ENCODE measurements around the gene SNTG2. TPM values are rescaled to one million over a fixed set of nuclear protein-coding genes. Genes with fewer than 3 reads are reported as not detected.

The SNTG2 gene
- total RNA-seq, 4 donors from 2014 or later = 4.2 to 14.2 (median 9.2) TPM

DNA sequence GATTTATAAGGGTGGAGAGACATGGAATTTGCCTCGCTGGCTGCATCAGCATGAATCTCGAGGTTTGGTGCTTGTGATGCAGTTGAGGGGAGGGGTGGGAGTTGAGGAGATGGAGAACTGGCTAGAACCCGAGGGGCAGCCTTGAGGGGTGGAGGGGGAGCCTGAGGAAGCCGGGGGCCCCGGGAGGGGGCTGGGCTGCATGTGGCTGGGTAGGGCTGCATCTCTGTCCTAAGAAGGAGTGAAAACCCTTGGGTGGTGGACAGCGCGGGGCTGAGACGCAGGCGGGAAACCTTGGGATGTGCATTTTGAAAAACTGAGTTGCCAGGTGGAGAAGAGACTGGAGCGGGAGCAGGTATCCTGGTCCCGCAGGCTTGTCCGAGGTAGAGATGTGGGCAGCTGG lies 64.2 kb downstream of the SNTG2 start:
- no peaks in the 10 kb centered on the region for H3K36me3 ChIP-seq
- WGBS, 2 donors = 82 to 83% methylated on average over 12 of the region's 12 CpGs
- DNase-seq = no peak
- H3K27ac ChIP-seq = no peak overlapping the region
- H3K4me3 ChIP-seq (replicated peaks in 1 of 3) = no peak overlapping the region
- H3K9me3 ChIP-seq = no peaks in the 10 kb centered on the region
- intact Hi-C loops (cut with DNase I) = no loop called here
- no peaks in the 10 kb centered on the region for H3K27me3 ChIP-seq
- H3K4me1 ChIP-seq = peaks cover 4 to 12% of the 10 kb centered on the region in 2 donors
- TF ChIP-seq, protein P1, sequence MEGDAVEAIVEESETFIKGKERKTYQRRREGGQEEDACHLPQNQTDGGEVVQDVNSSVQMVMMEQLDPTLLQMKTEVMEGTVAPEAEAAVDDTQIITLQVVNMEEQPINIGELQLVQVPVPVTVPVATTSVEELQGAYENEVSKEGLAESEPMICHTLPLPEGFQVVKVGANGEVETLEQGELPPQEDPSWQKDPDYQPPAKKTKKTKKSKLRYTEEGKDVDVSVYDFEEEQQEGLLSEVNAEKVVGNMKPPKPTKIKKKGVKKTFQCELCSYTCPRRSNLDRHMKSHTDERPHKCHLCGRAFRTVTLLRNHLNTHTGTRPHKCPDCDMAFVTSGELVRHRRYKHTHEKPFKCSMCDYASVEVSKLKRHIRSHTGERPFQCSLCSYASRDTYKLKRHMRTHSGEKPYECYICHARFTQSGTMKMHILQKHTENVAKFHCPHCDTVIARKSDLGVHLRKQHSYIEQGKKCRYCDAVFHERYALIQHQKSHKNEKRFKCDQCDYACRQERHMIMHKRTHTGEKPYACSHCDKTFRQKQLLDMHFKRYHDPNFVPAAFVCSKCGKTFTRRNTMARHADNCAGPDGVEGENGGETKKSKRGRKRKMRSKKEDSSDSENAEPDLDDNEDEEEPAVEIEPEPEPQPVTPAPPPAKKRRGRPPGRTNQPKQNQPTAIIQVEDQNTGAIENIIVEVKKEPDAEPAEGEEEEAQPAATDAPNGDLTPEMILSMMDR (IDR thresholded peaks at IDR 0.05) = no peak
- TF ChIP-seq POLR2A (IDR thresholded peaks at IDR 0.05) = no peak

DNA sequence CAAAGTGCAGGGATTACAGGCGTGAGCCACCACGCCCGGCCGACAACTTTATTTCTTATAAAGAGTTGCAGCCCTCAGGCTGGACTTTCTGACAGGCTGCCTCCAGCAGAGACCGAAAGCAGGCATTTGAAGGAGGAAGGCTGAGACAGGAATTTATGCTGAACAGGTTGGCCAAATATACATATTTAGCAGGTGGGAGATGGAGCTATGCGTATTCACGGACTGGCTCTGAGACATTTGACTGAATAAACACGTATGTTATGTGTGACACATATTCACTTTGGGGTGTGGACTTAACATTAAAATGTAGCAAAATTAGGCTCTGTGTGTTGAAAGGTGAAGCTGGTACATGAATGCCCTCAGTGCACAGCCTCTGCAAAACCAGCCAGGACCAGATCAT lies 65.9 kb downstream of the SNTG2 start:
- intact Hi-C loops (cut with DNase I) = no loop called here
- Histone ChIP-seq H3K27me3 (no peaks in the 10 kb centered on the region), H3K36me3 (no peaks in the 10 kb centered on the region), H3K27ac (no peak overlapping the region), H3K9me3 (no peaks in the 10 kb centered on the region), H3K4me3 (replicated peaks in 1 of 3) (no peak overlapping the region), H3K4me1 (no peaks in the 10 kb centered on the region)
- no peak for DNase-seq
- WGBS, 2 donors = 96 to 98% methylated on average over 8 of the region's 8 CpGs
- TF ChIP-seq, protein P1 (IDR thresholded peaks at IDR 0.05) = no peak
- TF ChIP-seq POLR2A (IDR thresholded peaks at IDR 0.05) = no peak

DNA sequence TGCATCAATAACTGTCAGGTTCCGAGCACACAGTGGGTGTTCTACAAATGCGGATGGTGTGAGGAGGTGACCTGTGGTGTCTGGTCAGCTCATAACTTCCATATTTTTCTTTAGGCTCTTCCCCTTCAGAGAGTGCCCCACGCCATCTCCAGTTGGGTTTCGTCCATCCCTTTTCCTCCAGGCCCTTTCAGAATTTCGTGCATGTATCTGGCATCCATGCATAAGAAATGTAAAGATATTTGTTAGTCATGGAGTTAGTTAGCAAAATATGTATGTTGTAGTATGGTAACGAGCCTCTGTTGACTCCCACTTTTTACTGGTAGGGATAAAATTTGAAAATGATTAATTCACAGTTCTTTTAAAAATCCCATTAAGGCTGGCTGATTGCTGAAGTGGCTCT lies 67.2 kb downstream of the SNTG2 start:
- intact Hi-C loops (cut with DNase I) = no loop called here
- no peaks in the 10 kb centered on the region for H3K27me3 ChIP-seq
- H3K27ac ChIP-seq = no peak overlapping the region
- no peaks in the 10 kb centered on the region for H3K36me3 ChIP-seq
- WGBS, 2 donors = 90% methylated on average over 6 of the region's 6 CpGs
- no peak for DNase-seq
- TF ChIP-seq POLR2A (IDR thresholded peaks at IDR 0.05) = no peak
- TF ChIP-seq, protein P1 (IDR thresholded peaks at IDR 0.05) = no peak
- H3K4me1 ChIP-seq = no peaks in the 10 kb centered on the region
- H3K9me3 ChIP-seq = no peaks in the 10 kb centered on the region
- H3K4me3 ChIP-seq (replicated peaks in 1 of 3) = no peak overlapping the region

DNA sequence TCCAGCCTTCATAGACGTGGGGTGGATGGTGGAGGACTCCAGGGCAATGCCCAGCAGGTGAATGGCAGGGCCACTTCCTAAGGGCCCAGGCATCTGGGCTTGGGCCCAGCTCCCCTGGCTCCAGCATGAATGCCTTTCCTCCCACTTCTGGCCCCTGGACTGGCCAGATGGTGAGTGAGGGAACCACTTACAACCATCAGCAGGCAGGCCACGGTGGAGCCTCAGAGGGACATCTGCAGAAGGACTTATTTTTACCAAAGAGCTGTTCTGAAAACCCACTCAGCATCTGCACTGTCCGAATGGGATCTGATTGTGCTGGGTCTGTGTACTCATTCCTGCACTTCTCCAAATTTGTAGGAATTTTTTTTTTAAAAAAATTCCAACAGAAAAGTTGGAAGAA lies 69.6 kb downstream of the SNTG2 start:
- no peak for DNase-seq
- TF ChIP-seq, protein P1 (IDR thresholded peaks at IDR 0.05) = no peak
- TF ChIP-seq POLR2A (IDR thresholded peaks at IDR 0.05) = no peak
- Histone ChIP-seq H3K4me3 (replicated peaks in 1 of 3) (no peak overlapping the region), H3K27ac (no peak overlapping the region), H3K27me3 (no peaks in the 10 kb centered on the region), H3K36me3 (no peaks in the 10 kb centered on the region), H3K9me3 (no peaks in the 10 kb centered on the region), H3K4me1 (no peaks in the 10 kb centered on the region)
- 66 to 70% methylated on average over 3 of the region's 3 CpGs for WGBS, 2 donors
- intact Hi-C loops (cut with DNase I) = no loop called here

DNA sequence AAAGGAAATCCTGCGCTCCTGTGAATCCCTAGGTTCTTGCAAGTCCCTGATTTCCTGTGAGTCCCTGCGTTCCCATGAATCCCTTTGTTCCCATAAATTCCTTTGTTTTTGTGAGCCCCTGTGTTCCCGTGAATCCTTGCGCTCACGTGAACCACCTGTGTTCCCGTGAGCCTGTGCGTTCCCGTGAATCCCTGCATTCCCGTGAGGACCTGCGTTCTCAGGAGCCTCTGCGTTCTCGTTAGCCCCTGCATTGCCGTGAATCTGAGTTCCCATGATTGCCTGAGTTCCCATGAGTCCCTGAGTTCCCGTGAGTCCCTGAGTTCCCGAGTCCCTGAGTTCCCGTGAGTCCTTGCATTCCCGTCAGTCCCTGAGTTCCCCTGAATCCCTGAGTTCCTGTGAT lies 71.5 kb downstream of the SNTG2 start:
- H3K36me3 ChIP-seq = no peaks in the 10 kb centered on the region
- intact Hi-C loops (cut with DNase I) = no loop called here

More for the DNA sequence above, 71.5 kb downstream of the SNTG2 start:
- no peak for DNase-seq
- TF ChIP-seq POLR2A (IDR thresholded peaks at IDR 0.05) = no peak
- TF ChIP-seq, protein P1 (IDR thresholded peaks at IDR 0.05) = no peak
- 93 to 95% methylated on average over 17 of the region's 17 CpGs for WGBS, 2 donors
- H3K27ac ChIP-seq = no peak overlapping the region
- no peaks in the 10 kb centered on the region for H3K9me3 ChIP-seq
- no peaks in the 10 kb centered on the region for H3K4me1 ChIP-seq
- no peak overlapping the region for H3K4me3 ChIP-seq (replicated peaks in 1 of 3)
- no peaks in the 10 kb centered on the region for H3K27me3 ChIP-seq
